ENCODE measurements around the gene UBAP2L.

DNA sequence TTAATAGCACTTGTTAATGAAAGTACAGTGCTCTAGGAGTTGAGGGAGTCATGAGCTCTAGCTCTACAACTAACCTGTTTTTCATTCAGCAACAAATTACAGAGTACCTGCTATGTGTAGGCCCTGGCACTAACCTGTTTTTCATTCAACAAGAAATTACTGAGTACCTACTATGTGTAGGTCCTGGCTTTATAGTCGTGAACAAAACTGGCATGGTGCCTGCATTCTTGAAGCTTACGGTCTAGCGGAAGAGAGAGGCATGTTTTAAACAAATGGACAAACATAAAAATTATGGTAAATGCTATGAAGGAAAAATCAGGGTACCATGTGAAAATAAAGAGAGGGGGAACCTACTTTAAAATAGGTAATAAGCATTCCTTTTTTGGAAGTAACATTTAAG, 2.2 kb upstream of the UBAP2L start:
- TF ChIP-seq, protein P1, sequence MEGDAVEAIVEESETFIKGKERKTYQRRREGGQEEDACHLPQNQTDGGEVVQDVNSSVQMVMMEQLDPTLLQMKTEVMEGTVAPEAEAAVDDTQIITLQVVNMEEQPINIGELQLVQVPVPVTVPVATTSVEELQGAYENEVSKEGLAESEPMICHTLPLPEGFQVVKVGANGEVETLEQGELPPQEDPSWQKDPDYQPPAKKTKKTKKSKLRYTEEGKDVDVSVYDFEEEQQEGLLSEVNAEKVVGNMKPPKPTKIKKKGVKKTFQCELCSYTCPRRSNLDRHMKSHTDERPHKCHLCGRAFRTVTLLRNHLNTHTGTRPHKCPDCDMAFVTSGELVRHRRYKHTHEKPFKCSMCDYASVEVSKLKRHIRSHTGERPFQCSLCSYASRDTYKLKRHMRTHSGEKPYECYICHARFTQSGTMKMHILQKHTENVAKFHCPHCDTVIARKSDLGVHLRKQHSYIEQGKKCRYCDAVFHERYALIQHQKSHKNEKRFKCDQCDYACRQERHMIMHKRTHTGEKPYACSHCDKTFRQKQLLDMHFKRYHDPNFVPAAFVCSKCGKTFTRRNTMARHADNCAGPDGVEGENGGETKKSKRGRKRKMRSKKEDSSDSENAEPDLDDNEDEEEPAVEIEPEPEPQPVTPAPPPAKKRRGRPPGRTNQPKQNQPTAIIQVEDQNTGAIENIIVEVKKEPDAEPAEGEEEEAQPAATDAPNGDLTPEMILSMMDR (IDR thresholded peaks at IDR 0.05): no peak
- no peak for TF ChIP-seq EZH2 (IDR thresholded peaks at IDR 0.05; ENCODE audit: borderline replicate concordance, insufficient read depth, low read depth, low read length, poor library complexity, severe bottlenecking)
